GM12801 (cell line): ENCODE data around the gene PPCDC.

Experiments used
- CTCF ChIP-seq: IDR thresholded peaks from one replicate; pipeline ENCODE4 v1.5.1; 2011; ENCODE audit warnings: control low read depth; ENCODE audit not compliant: insufficient read length; ENCODE audit errors: extremely low read depth

The PPCDC gene

GRCh38 chr15:75052972-75053747 is 29.8 kb downstream of the PPCDC start:
- no peak for TF ChIP-seq CTCF

GRCh38 chr15:75053748-75054125 is 30.3 kb downstream of the PPCDC start:
- no peak for TF ChIP-seq CTCF

GRCh38 chr15:75054172-75054897 is 30.9 kb downstream of the PPCDC start:
- no peak for TF ChIP-seq CTCF

GRCh38 chr15:75056036-75056435 is 32.6 kb downstream of the PPCDC start:
- TF ChIP-seq CTCF, result no peak

- TF ChIP-seq CTCF, result no peak
Observed at GRCh38 chr15:75058127-75058905, 34.9 kb downstream of the PPCDC start.

- no peak for TF ChIP-seq CTCF
Observed at GRCh38 chr15:75059607-75060006, 36.2 kb downstream of the PPCDC start.

GRCh38 chr15:75061272-75061671 is 37.9 kb downstream of the PPCDC start:
- TF ChIP-seq CTCF, result no peak
